HepG2 (cell line): ENCODE results near the gene SOX4. TPM values are rescaled to one million over a fixed set of nuclear protein-coding genes. Genes with fewer than 3 reads are reported as not detected.
A peak's percentile ranks its signal among the peaks of the same experiment; 100 is the strongest.

Source experiments
- ATAC-seq: fragments of 200-7000 bp; cut with Tn5 transposase; 3 replicates; pipeline ENCODE4 v1.9.1; 2020; ENCODE audit warnings: mild to moderate bottlenecking, moderate library complexity
- BruUV-seq: library from RNA; stranded (reverse); fragments of 400-500 nt; replicated peaks from 2 replicates; lab custom pipeline; 2021; lab: Mats Ljungman, UMichigan
- CTCF ChIA-PET: fragments of 300-600 bp; formaldehyde crosslinking; extraction: SDS; loops from one replicate; lab custom pipeline; 2021; ENCODE audit warnings: low total read pairs, inconsistent platforms, low intra/inter-chr PET ratio; lab: Yijun Ruan, JAX
- POLR2A ChIA-PET: fragments of 350-600 bp; sonication (Branson Sonifier 250); formaldehyde crosslinking; loops from one replicate; lab custom pipeline; 2020; ENCODE audit warnings: antibody characterized with exemption, inconsistent platforms; lab: Yijun Ruan, JAX
- DNase-seq: peaks from one replicate; pipeline ENCODE4 v3.0.0-alpha.2; 2015; ENCODE audit warnings: low spot score
- FAIRE-seq: peaks from 3 replicates; lab custom pipeline; 2011; peaks lifted over from hg19 to GRCh38; lab: Jason Lieb, UNC
- H2AFZ ChIP-seq: one replicate; pipeline ENCODE4 v1.6.1; 2011; ENCODE audit warnings: low read length, inconsistent platforms
- H3K27ac ChIP-seq: fragments of 300-600 bp; 3 replicates; pipeline ENCODE4 v1.8.0; 2011; ENCODE audit warnings: mixed run types, mild to moderate bottlenecking, mixed read lengths, low read length, inconsistent platforms; ENCODE audit not compliant: insufficient read depth; ENCODE audit errors: extremely low read length
- H3K27me3 ChIP-seq, 2 experiments: fragments of 200-600 bp in 1 of 2; 2 replicates in 1 of 2; 3 replicates in 1 of 2; pipeline versions ENCODE4 v1.6.0 to v1.8.0; 2011; ENCODE audit warnings: low read length in 2 of 2, mild to moderate bottlenecking in 2 of 2, moderate library complexity in 2 of 2, inconsistent platforms in 1 of 2; ENCODE audit not compliant: insufficient read depth in 2 of 2, control insufficient read depth in 1 of 2
- H3K36me3 ChIP-seq, 2 experiments: fragments of 200-600 bp in 1 of 2; replicated peaks in 1 of 2; 2 replicates in 1 of 2; 3 replicates in 1 of 2; pipeline versions ENCODE4 v1.5.1 to v1.8.0; 2011; ENCODE audit warnings: low read length in 2 of 2, inconsistent platforms in 1 of 2; ENCODE audit not compliant: insufficient read depth in 2 of 2, control insufficient read depth in 1 of 2
- H3K4me1 ChIP-seq: 2 replicates; pipeline ENCODE4 v1.5.1; 2012; ENCODE audit warnings: low read length, inconsistent platforms; ENCODE audit not compliant: insufficient read depth
- H3K4me2 ChIP-seq: 2 replicates; pipeline ENCODE4 v1.6.0; 2011; ENCODE audit warnings: low read depth, low read length, inconsistent platforms
- H3K4me3 ChIP-seq, 3 experiments: fragments of 200-600 bp in 1 of 3; sonication (generic), shearing (Covaris generic) in 1 of 3; replicated peaks in 1 of 3; 2 replicates each; pipeline ENCODE4 v1.5.1; 2011 to 2016; ENCODE audit warnings: low read length in 3 of 3, inconsistent platforms in 2 of 3, low read depth in 2 of 3, mild to moderate bottlenecking in 2 of 3, control low read depth in 1 of 3, mixed read lengths in 1 of 3; ENCODE audit not compliant: insufficient read depth in 1 of 3
- H3K79me2 ChIP-seq: one replicate; pipeline ENCODE4 v1.6.1; 2011; ENCODE audit warnings: low read length, inconsistent platforms; ENCODE audit not compliant: insufficient read depth
- H3K9ac ChIP-seq: 2 replicates; pipeline ENCODE4 v1.6.0; 2011; ENCODE audit warnings: mild to moderate bottlenecking, low read depth, low read length, inconsistent platforms; ENCODE audit not compliant: insufficient read depth
- H3K9me3 ChIP-seq: 2 replicates; pipeline ENCODE4 v1.5.1; 2012; ENCODE audit warnings: mild to moderate bottlenecking, low read length
- H4K20me1 ChIP-seq: 2 replicates; pipeline ENCODE4 v1.6.0; 2011; ENCODE audit warnings: inconsistent platforms, mild to moderate bottlenecking, low read length, moderate library complexity; ENCODE audit not compliant: insufficient read depth
- ETV5 ChIP-seq: IDR thresholded peaks from 2 replicates; pipeline ENCODE4 v1.6.1; 2018; ENCODE audit warnings: missing biosample characterization, missing genetic modification reagents, inconsistent platforms, borderline replicate concordance
- FOXA3 ChIP-seq: IDR thresholded peaks from 2 replicates; pipeline ENCODE4 v1.6.1; 2016; ENCODE audit warnings: missing genetic modification reagents, missing compliant biosample characterization
- NFE2L1 ChIP-seq: sonication (generic); formaldehyde crosslinking; IDR thresholded peaks from 2 replicates; pipeline ENCODE4 v1.4.0; 2020; ENCODE audit warnings: missing genetic modification reagents, mild to moderate bottlenecking, borderline replicate concordance
- PPARG ChIP-seq: conservative IDR thresholded peaks from 2 replicates; pipeline ENCODE4 v1.6.1; 2016; ENCODE audit warnings: missing biosample characterization, missing genetic modification reagents
- SOX13 ChIP-seq, 3 experiments: fragments of 450-650 bp in 1 of 3; sonication (generic) in 1 of 3; formaldehyde crosslinking in 1 of 3; IDR thresholded peaks in 2 of 3; conservative IDR thresholded peaks in 1 of 3; 2 replicates each; pipeline versions ENCODE4 v1.5.0 to v1.6.1; 2016 to 2020; ENCODE audit warnings: antibody characterized with exemption in 1 of 3, mild to moderate bottlenecking in 1 of 3, missing compliant biosample characterization in 1 of 3, missing genetic modification reagents in 1 of 3, moderate library complexity in 1 of 3
- SP4 ChIP-seq: sonication (generic); formaldehyde crosslinking; IDR thresholded peaks from 2 replicates; pipeline ENCODE4 v1.8.1; 2023; ENCODE audit warnings: mild to moderate bottlenecking, missing genetic modification reagents
- ZBTB3 ChIP-seq: sonication (generic); formaldehyde crosslinking; IDR thresholded peaks from 2 replicates; pipeline ENCODE4 v1.4.0; 2020; ENCODE audit warnings: low read depth, mild to moderate bottlenecking, moderate library complexity, missing genetic modification reagents, borderline replicate concordance
- ZNF253 ChIP-seq: sonication (generic); formaldehyde crosslinking; IDR thresholded peaks from 2 replicates; pipeline ENCODE4 v1.8.0; 2022; ENCODE audit warnings: mild to moderate bottlenecking, missing genetic modification reagents, borderline replicate concordance
- ZNF350 ChIP-seq: sonication (generic); formaldehyde crosslinking; IDR thresholded peaks from 2 replicates; pipeline ENCODE4 v1.4.0; 2020; ENCODE audit warnings: mild to moderate bottlenecking, low read depth, missing genetic modification reagents, borderline replicate concordance
- ZNF431 ChIP-seq: sonication (generic); formaldehyde crosslinking; IDR thresholded peaks from 2 replicates; pipeline ENCODE4 v1.9.0; 2022; ENCODE audit warnings: missing genetic modification reagents, low read depth, mild to moderate bottlenecking, borderline replicate concordance
- ZNF562 ChIP-seq: sonication (generic); formaldehyde crosslinking; IDR thresholded peaks from 2 replicates; pipeline ENCODE4 v1.8.0; 2022; ENCODE audit warnings: missing genetic modification reagents, borderline replicate concordance
- ZNF607 ChIP-seq: sonication (generic); formaldehyde crosslinking; IDR thresholded peaks from 2 replicates; pipeline ENCODE4 v1.5.1; 2020; ENCODE audit warnings: missing genetic modification reagents, mild to moderate bottlenecking, borderline replicate concordance
- WGBS: methylation state at CpG from one replicate; pipeline ENCODE4 v1.1.6; 2017; ENCODE audit warnings: low lambda C conversion rate; 5-methylcytosine and 5-hydroxymethylcytosine counted together
- in situ Hi-C: cut with HindIII; loops from 2 replicates; pipeline ENCODE4 v1.10.0; 2017; ENCODE audit warnings: low pct_unique_long_range_greater_than_20kb; ENCODE audit not compliant: extremely low pct_ligation_motif_present
- intact Hi-C: fragments of 100-400 bp; cut with micrococcal nuclease; formaldehyde crosslinking; loops from one replicate; pipeline ENCODE4 v1.10.0; 2022; ENCODE audit not compliant: unreplicated experiment
- polyA plus RNA-seq, 8 experiments: library from polyadenylated mRNA; depleted of rRNA in 3 of 8; stranded (reverse) in 7 of 8; unstranded in 1 of 8; fragments of >200 nt; fragmentation: Illumina TruSeq in 4 of 8; extraction: Trizol in 4 of 8; gene quantifications; 2 replicates each; pipeline versions ENCODE4 v1.2.1 to v1.2.3, GENCODE V29; 2011 to 2016; ENCODE audit warnings: low read depth in 4 of 8, missing spikeins in 1 of 8, mixed read lengths in 1 of 8; ENCODE audit not compliant: insufficient read depth in 1 of 8
- total RNA-seq, 5 experiments: library from RNA; depleted of rRNA; stranded (reverse); fragments of >200 nt; fragmentation: Illumina TruSeq; extraction: Trizol; gene quantifications; 2 replicates each; pipeline ENCODE4 v1.2.3, GENCODE V29; 2016; ENCODE audit warnings: low read depth in 1 of 5
- TF ChIP-seq, protein P1 (sequence below): sonication (generic); formaldehyde crosslinking; IDR thresholded peaks from 2 replicates; pipeline ENCODE4 v1.4.0; 2020; ENCODE audit warnings: mild to moderate bottlenecking, low read depth, missing genetic modification reagents
- TF ChIP-seq, protein P2 (sequence below): sonication (generic); formaldehyde crosslinking; IDR thresholded peaks from 2 replicates; pipeline ENCODE4 v1.4.0; 2020; ENCODE audit warnings: missing genetic modification reagents

Gene SOX4
- total and polyA plus RNA-seq, 2 of the 13 experiments (the other 11 are each of a cell fraction or from before 2014, with no cell fraction given): 2.6 to 3.4 TPM

DNA sequence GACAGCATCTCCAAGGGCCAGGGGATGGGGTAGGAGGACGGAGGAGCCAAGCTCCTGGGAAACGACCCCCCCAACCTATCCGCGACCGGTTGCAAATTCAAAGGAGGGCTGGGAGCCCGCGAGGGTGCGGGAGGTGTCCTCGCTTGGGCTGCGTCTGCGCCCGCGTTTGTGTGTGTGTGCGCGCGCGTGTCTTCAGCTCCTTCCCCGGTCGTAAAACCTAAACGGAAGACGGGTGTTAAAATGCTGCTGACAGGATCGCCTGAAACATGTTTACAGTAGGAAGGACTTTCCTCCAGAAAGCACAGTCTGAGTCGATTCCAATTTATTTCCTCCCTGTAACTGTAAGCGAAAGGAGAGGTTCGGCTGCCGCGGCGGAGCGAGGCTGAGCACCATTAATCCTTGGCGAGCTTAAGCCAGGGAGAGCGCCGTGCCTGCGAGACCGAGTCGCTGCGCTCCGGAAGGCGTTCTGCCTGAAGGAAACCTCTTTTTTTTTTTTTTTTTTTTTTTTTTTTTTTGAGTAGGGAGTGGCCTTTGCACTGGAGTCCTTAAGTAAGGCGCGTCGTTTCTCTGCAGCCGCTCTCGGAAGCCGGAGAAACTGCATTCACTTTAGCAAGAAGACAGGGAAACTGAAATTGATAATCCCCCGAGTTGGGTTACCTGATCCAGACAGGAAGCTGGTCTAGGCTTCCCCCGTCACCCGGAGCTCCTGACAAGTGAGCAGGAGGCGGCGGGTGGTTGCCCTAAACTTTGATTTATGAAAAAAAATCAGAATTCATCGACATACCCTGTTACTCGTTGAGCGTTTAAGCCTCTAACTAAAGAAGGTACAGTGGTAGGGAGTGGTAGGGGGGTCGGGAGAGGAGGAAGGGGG, 4.8 kb upstream of the SOX4 start (continued):
- TF ChIP-seq ZNF253 (CRISPR knock-in tag): no peak
- peak; percentile 10; the same call in 1 of the 2 replicates for TF ChIP-seq SP4
- TF ChIP-seq FOXA3 (CRISPR knock-in tag): 0 out of 2 replicates have a peak, but pooled peaks have one; percentile 5
- TF ChIP-seq ZNF350 (CRISPR knock-in tag): no peak

DNA sequence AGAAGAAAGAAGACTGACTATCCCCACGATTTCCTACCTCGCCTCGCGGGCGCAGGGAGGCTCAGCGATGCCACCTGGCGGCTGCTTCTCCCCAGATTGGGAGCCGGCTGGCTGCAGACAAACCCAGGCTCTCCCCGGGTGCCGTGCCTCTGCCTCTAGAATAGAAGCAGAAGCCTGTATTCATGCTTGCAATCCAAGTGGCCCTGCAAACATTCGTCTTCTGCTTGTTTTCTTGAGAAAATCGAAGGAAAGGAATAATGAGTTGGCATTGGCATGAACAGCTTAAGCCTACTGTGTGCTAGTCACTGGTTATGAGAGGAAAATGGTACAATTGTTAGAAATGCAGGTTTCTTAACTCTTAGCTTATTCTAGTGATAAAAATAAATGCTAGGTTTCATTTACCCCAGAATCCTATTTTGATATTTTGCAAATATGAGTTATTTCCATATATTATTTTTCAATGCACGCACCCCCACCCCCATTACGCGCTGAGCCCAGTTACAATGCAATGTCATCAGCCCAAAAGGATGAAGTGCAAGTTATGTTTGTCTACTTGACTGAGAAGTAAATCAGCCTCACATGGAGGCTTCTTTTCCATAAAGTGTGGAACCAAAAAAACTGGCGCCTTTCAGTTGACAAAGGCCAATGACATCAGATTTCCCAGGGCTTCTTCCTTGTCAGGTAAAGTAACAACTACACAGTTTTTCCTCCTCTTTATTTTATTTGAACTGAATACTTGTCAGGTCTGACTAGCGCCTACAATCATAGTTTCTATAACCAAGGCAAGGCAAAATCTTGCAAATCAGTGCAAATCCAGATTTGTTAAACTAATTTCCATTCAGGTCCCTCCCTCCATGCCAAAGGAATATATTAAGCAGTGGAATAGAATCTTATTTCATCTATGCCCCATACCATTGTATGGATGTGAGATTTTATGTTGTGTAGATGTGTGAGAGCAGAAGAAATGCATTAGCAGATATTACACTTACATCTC, 3.9 kb upstream of the SOX4 start:
- intact Hi-C loops: loop anchor here (1.0 to 5.0 kb wide), 9 partner anchors 94 to 1025 kb away; no protein-coding TSS in a partner anchor
- peaks cover 0 to 48% of the 10 kb centered on the region in 2 experiments; a peak in 3 of 5 replicates for H3K27me3 ChIP-seq
- CTCF ChIA-PET: interaction anchor here (0.8 to 2.3 kb wide), 5 partner anchors 168 to 1026 kb away, joined by 3 to 18 read pairs (median 5); no protein-coding TSS in a partner anchor
- WGBS: 14% methylated on average over 17 of the region's 17 CpGs
- H2AFZ ChIP-seq: peak overlapping the region; percentile 80
- peak overlapping the region; percentile 64 to 79 (median 76) for H3K4me3 ChIP-seq
- H3K79me2 ChIP-seq: no peaks in the 10 kb centered on the region
- peaks cover 41% of the 10 kb centered on the region for H3K4me1 ChIP-seq
- in situ Hi-C loops: loop anchor here (5.0 to 10.0 kb wide), 3 partner anchors 245 to 1027 kb away; no protein-coding TSS in a partner anchor
- H3K9ac ChIP-seq: peak overlapping the region; percentile 52
- H3K9me3 ChIP-seq: no peaks in the 10 kb centered on the region
- H3K36me3 ChIP-seq: no peaks in the 10 kb centered on the region
- H4K20me1 ChIP-seq: no peaks in the 10 kb centered on the region
- POLR2A ChIA-PET: interaction anchor here (0.6 to 2.1 kb wide), 8 partner anchors 83 to 1026 kb away, joined by 3 to 11 read pairs (median 4); no protein-coding TSS in a partner anchor
- peak; percentile 81 for FAIRE-seq
- H3K4me2 ChIP-seq: peak overlapping the region; percentile 98
- DNase-seq: peak; percentile 64
- H3K27ac ChIP-seq: no peak overlapping the region
- peak; percentile 73 for ATAC-seq
- no TSS peak for BruUV-seq
- TF ChIP-seq SOX13 (IDR thresholded peaks at IDR 0.05) (no peak), SOX13 (CRISPR knock-in tag; conservative IDR thresholded peaks at IDR 0.05 in 1 of 2, IDR thresholded peaks at IDR 0.05 in 1 of 2) (no peak), ZNF607 (no peak), ZNF431 (0 out of 2 replicates have a peak, but pooled peaks have one; percentile 39), NFE2L1 (CRISPR knock-in tag) (no peak), ETV5 (CRISPR knock-in tag) (peak; percentile 9; the same call in 1 of the 2 replicates), ZBTB3 (0 out of 2 replicates have a peak, but pooled peaks have one; percentile 28), ZNF562 (CRISPR knock-in tag) (no peak), PPARG (CRISPR knock-in tag) (0 out of 2 replicates have a peak, but pooled peaks have one; percentile 38)
- TF ChIP-seq, protein P1, sequence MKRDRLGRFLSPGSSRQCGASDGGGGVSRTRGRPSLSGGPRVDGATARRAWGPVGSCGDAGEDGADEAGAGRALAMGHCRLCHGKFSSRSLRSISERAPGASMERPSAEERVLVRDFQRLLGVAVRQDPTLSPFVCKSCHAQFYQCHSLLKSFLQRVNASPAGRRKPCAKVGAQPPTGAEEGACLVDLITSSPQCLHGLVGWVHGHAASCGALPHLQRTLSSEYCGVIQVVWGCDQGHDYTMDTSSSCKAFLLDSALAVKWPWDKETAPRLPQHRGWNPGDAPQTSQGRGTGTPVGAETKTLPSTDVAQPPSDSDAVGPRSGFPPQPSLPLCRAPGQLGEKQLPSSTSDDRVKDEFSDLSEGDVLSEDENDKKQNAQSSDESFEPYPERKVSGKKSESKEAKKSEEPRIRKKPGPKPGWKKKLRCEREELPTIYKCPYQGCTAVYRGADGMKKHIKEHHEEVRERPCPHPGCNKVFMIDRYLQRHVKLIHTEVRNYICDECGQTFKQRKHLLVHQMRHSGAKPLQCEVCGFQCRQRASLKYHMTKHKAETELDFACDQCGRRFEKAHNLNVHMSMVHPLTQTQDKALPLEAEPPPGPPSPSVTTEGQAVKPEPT (CRISPR knock-in tag): no peak
- TF ChIP-seq, protein P2, sequence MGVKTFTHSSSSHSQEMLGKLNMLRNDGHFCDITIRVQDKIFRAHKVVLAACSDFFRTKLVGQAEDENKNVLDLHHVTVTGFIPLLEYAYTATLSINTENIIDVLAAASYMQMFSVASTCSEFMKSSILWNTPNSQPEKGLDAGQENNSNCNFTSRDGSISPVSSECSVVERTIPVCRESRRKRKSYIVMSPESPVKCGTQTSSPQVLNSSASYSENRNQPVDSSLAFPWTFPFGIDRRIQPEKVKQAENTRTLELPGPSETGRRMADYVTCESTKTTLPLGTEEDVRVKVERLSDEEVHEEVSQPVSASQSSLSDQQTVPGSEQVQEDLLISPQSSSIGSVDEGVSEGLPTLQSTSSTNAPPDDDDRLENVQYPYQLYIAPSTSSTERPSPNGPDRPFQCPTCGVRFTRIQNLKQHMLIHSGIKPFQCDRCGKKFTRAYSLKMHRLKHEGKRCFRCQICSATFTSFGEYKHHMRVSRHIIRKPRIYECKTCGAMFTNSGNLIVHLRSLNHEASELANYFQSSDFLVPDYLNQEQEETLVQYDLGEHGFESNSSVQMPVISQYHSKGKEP: no peak
